SK-N-SH (cell line): Measurements from ENCODE around the gene CREB5. TPM values are rescaled to one million over a fixed set of nuclear protein-coding genes. Genes with fewer than 3 reads are reported as not detected.
A peak's percentile ranks its signal among the peaks of the same experiment; 100 is the strongest.

ENCODE experiments used
- CTCF ChIA-PET: fragments of 300-600, 350-600 bp; formaldehyde crosslinking; extraction: SDS; loops from one replicate; lab custom pipeline; 2021; lab: Yijun Ruan, JAX
- POLR2A ChIA-PET: fragments of 350-600 bp; sonication (Branson Sonifier 250); formaldehyde crosslinking; extraction: SDS; loops from one replicate; lab custom pipeline; 2020; ENCODE audit warnings: antibody characterized with exemption, inconsistent platforms; lab: Yijun Ruan, JAX
- DNase-seq: peaks from one replicate; pipeline ENCODE4 v3.0.0; 2012
- H2AFZ ChIP-seq: fragments of 200-600 bp; sonication (generic); 2 replicates; pipeline ENCODE4 v1.8.1; 2016; ENCODE audit warnings: antibody characterized with exemption, mild to moderate bottlenecking, low read depth
- H3F3A ChIP-seq: fragments of 200-600 bp; sonication (generic); replicated peaks from 2 replicates; pipeline ENCODE3; 2016; ENCODE audit warnings: antibody characterized with exemption, mild to moderate bottlenecking; ENCODE audit not compliant: insufficient read depth
- H3K27ac ChIP-seq, 2 experiments: fragments of 200-500 bp in 1 of 2; fragments of 200-600 bp in 1 of 2; sonication (Bioruptor generic) in 1 of 2; sonication (generic), shearing (Covaris generic) in 1 of 2; 2 replicates each; pipeline versions ENCODE4 v1.5.1 to v1.6.1; 2014 to 2016; ENCODE audit warnings: low read depth in 2 of 2, inconsistent platforms in 1 of 2, low read length in 1 of 2, mild to moderate bottlenecking in 1 of 2, mixed read lengths in 1 of 2
- H3K27me3 ChIP-seq: fragments of 200-600 bp; sonication (generic), shearing (Covaris generic); 2 replicates; pipeline ENCODE4 v1.6.1; 2016; ENCODE audit warnings: mixed run types; ENCODE audit not compliant: insufficient read depth
- H3K36me3 ChIP-seq, 2 experiments: fragments of 200-500 bp in 1 of 2; fragments of 200-600 bp in 1 of 2; sonication (Bioruptor generic) in 1 of 2; sonication (generic) in 1 of 2; replicated peaks in 1 of 2; 2 replicates each; pipeline versions ENCODE3 to v1.5.1; 2014 to 2016; ENCODE audit warnings: low read length in 1 of 2, mild to moderate bottlenecking in 1 of 2; ENCODE audit not compliant: insufficient read depth in 2 of 2, control insufficient read depth in 1 of 2
- H3K4me1 ChIP-seq, 2 experiments: fragments of 200-500 bp in 1 of 2; fragments of 200-600 bp in 1 of 2; sonication (Bioruptor generic) in 1 of 2; sonication (generic), shearing (Covaris generic) in 1 of 2; 2 replicates each; pipeline versions ENCODE4 v1.5.1 to v1.6.1; 2014 to 2016; ENCODE audit warnings: low read depth in 1 of 2, low read length in 1 of 2, mixed run types in 1 of 2; ENCODE audit not compliant: insufficient read depth in 2 of 2, control insufficient read depth in 1 of 2
- H3K4me2 ChIP-seq: fragments of 200-600 bp; sonication (generic), shearing (Covaris generic); 2 replicates; pipeline ENCODE4 v1.6.1; 2017; ENCODE audit warnings: mixed run types
- H3K4me3 ChIP-seq, 2 experiments: fragments of 200-500 bp in 1 of 2; fragments of 200-600 bp in 1 of 2; sonication (Bioruptor generic) in 1 of 2; sonication (generic), shearing (Covaris generic) in 1 of 2; 2 replicates each; pipeline versions ENCODE4 v1.5.1 to v1.8.1; 2014 to 2016; ENCODE audit warnings: low read depth in 2 of 2, inconsistent platforms in 1 of 2, low read length in 1 of 2, mild to moderate bottlenecking in 1 of 2, mixed read lengths in 1 of 2, moderate library complexity in 1 of 2
- H3K79me2 ChIP-seq: fragments of 200-600 bp; sonication (generic); 2 replicates; pipeline ENCODE4 v1.8.1; 2017; ENCODE audit warnings: mild to moderate bottlenecking; ENCODE audit not compliant: insufficient read depth
- H3K9ac ChIP-seq: fragments of 200-600 bp; sonication (generic); 2 replicates; pipeline ENCODE4 v1.6.1; 2017; ENCODE audit warnings: mixed run types
- H3K9me2 ChIP-seq: fragments of 200-600 bp; sonication (generic); 2 replicates; pipeline ENCODE4 v1.6.1; 2017; ENCODE audit warnings: mixed run types
- H3K9me3 ChIP-seq: fragments of 200-600 bp; sonication (generic); 2 replicates; pipeline ENCODE4 v1.6.1; 2017; ENCODE audit warnings: mixed run types, mild to moderate bottlenecking, moderate library complexity
- H4K20me1 ChIP-seq: fragments of 200-600 bp; sonication (generic); 2 replicates; pipeline ENCODE4 v1.6.1; 2017; ENCODE audit warnings: mild to moderate bottlenecking, mixed run types; ENCODE audit not compliant: insufficient read depth
- EP300 ChIP-seq, 2 experiments: IDR thresholded peaks; 2 replicates each; pipeline versions ENCODE4 v1.4.0 to v1.6.1; 2012; ENCODE audit warnings: borderline replicate concordance in 1 of 2, low read depth in 1 of 2, low read length in 1 of 2
- EZH2phosphoT487 ChIP-seq: fragments of 200-600 bp; sonication (generic); IDR thresholded peaks from 2 replicates; pipeline ENCODE4 v1.6.1; 2017; ENCODE audit warnings: low read depth, mixed run types, mild to moderate bottlenecking, antibody characterized with exemption, moderate library complexity, borderline replicate concordance
- FOXM1 ChIP-seq: IDR thresholded peaks from 2 replicates; pipeline ENCODE4 v1.4.0; 2012; ENCODE audit warnings: low read depth, mild to moderate bottlenecking
- GABPA ChIP-seq: IDR thresholded peaks from 2 replicates; pipeline ENCODE4 v1.4.0; 2012; ENCODE audit warnings: low read depth, mild to moderate bottlenecking
- JUND ChIP-seq: IDR thresholded peaks from 2 replicates; pipeline ENCODE4 v1.4.0; 2012
- MEF2A ChIP-seq: IDR thresholded peaks from 2 replicates; pipeline ENCODE4 v1.4.0; 2012; ENCODE audit warnings: low read depth, borderline replicate concordance
- NFIC ChIP-seq: IDR thresholded peaks from 2 replicates; pipeline ENCODE4 v1.4.0; 2012; ENCODE audit warnings: borderline replicate concordance
- POLR2AphosphoS5 ChIP-seq: IDR thresholded peaks from 2 replicates; pipeline ENCODE4 v1.6.1; 2012; ENCODE audit warnings: low read depth, low read length
- RAD21 ChIP-seq: IDR thresholded peaks from 2 replicates; pipeline ENCODE4 v1.6.1; 2012; ENCODE audit warnings: mild to moderate bottlenecking, low read length
- RCOR1 ChIP-seq: fragments of 150-350 bp; IDR thresholded peaks from 2 replicates; pipeline ENCODE4 v1.6.1; 2017; ENCODE audit warnings: antibody characterized with exemption, low read length
- RFX5 ChIP-seq: IDR thresholded peaks from 2 replicates; pipeline ENCODE4 v1.6.1; 2012; ENCODE audit warnings: mild to moderate bottlenecking, improper control_type of control experiment, low read length
- TCF12 ChIP-seq: IDR thresholded peaks from 2 replicates; pipeline ENCODE4 v1.4.0; 2012
- USF2 ChIP-seq: fragments of 150-350 bp; IDR thresholded peaks from 2 replicates; pipeline ENCODE4 v1.6.1; 2017; ENCODE audit warnings: antibody characterized with exemption, low read length, low read depth, borderline replicate concordance
- WGBS: methylation state at CpG from one replicate; pipeline ENCODE4 v1.1.6; 2017; ENCODE audit warnings: low lambda C conversion rate; 5-methylcytosine and 5-hydroxymethylcytosine counted together
- polyA plus RNA-seq, 3 experiments: library from polyadenylated mRNA; depleted of rRNA; stranded (reverse); fragments of >200 nt; gene quantifications; 2 replicates each; pipeline ENCODE4 v1.2.3, GENCODE V29; 2012
- TF ChIP-seq, protein P1 (sequence below): IDR thresholded peaks from 2 replicates; pipeline ENCODE4 v1.4.0; 2012; ENCODE audit warnings: low read depth, borderline replicate concordance

Gene CREB5
- polyA plus RNA-seq, 1 of the 3 experiments (the other 2 are of a cell fraction) = 19.3 TPM

GRCh38 chr7:28528899-28529298, 116.6 kb downstream of the CREB5 start:
- Histone ChIP-seq H3K4me1 (peaks cover 0 to 4% of the 10 kb centered on the region in 2 experiments; a peak in 1 of 4 replicates), H3K9me2 (no peaks in the 10 kb centered on the region), H2AFZ (no peak overlapping the region), H3K27ac (no peak overlapping the region), H3K9me3 (no peaks in the 10 kb centered on the region), H3K4me3 (no peak overlapping the region)
- POLR2A ChIA-PET = no interaction called here
- peak; percentile 40; the same call in 1 of the 2 replicates for TF ChIP-seq RCOR1
- no peak for TF ChIP-seq USF2
- TF ChIP-seq, all 33 proteins: peak for 1
- no peaks in the 10 kb centered on the region for H3K79me2 ChIP-seq
- no peak overlapping the region for H3K4me2 ChIP-seq
- no peaks in the 10 kb centered on the region for H3K27me3 ChIP-seq
- H3F3A ChIP-seq = no peaks in the 10 kb centered on the region
- no peaks in the 10 kb centered on the region for H3K36me3 ChIP-seq
- CTCF ChIA-PET = interaction anchor here (0.7 to 1.9 kb wide), 6 partner anchors 26 to 325 kb away, joined by 3 to 5 read pairs (median 4); no protein-coding TSS in a partner anchor
- no peak overlapping the region for H3K9ac ChIP-seq
- no peak for DNase-seq
- H4K20me1 ChIP-seq = no peaks in the 10 kb centered on the region
- 46% methylated on average over 2 of the region's 2 CpGs for WGBS

- peaks cover 0 to 6% of the 10 kb centered on the region in 2 experiments; a peak in 1 of 4 replicates for H3K4me1 ChIP-seq
- no peaks in the 10 kb centered on the region for H3K79me2 ChIP-seq
- H3K4me2 ChIP-seq = no peak overlapping the region
- H3K4me3 ChIP-seq = no peak overlapping the region
- TF ChIP-seq, protein P1, sequence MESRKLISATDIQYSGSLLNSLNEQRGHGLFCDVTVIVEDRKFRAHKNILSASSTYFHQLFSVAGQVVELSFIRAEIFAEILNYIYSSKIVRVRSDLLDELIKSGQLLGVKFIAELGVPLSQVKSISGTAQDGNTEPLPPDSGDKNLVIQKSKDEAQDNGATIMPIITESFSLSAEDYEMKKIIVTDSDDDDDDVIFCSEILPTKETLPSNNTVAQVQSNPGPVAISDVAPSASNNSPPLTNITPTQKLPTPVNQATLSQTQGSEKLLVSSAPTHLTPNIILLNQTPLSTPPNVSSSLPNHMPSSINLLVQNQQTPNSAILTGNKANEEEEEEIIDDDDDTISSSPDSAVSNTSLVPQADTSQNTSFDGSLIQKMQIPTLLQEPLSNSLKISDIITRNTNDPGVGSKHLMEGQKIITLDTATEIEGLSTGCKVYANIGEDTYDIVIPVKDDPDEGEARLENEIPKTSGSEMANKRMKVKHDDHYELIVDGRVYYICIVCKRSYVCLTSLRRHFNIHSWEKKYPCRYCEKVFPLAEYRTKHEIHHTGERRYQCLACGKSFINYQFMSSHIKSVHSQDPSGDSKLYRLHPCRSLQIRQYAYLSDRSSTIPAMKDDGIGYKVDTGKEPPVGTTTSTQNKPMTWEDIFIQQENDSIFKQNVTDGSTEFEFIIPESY = no peak
- TF ChIP-seq RCOR1 = no peak
- no peak for TF ChIP-seq RAD21
- no peak for TF ChIP-seq GABPA
- TF ChIP-seq JUND = no peak
- no peak for TF ChIP-seq RFX5
- no peak for TF ChIP-seq MEF2A
- TF ChIP-seq TCF12 = no peak
- TF ChIP-seq FOXM1 = no peak
- no peak for TF ChIP-seq POLR2AphosphoS5
- no peak for TF ChIP-seq NFIC
- no peak for TF ChIP-seq EZH2phosphoT487
- TF ChIP-seq EP300 (IDR thresholded peaks at IDR 0.05; ENCODE audit: borderline replicate concordance in 1 of 2, low read depth in 1 of 2, low read length in 1 of 2) = no peak
- TF ChIP-seq, all 33 proteins: peak for 0
- Histone ChIP-seq H3K9ac (no peak overlapping the region), H4K20me1 (no peaks in the 10 kb centered on the region), H3K9me2 (no peaks in the 10 kb centered on the region), H3F3A (no peaks in the 10 kb centered on the region), H3K36me3 (no peaks in the 10 kb centered on the region), H3K27me3 (no peaks in the 10 kb centered on the region), H3K27ac (no peak overlapping the region), H2AFZ (no peak overlapping the region), H3K9me3 (no peaks in the 10 kb centered on the region)
- ChIA-PET POLR2A (interaction anchor here (0.6 kb wide), 1 partner anchor 272 kb away, joined by 3 read pairs; no protein-coding TSS in a partner anchor), CTCF (interaction anchor here (0.7 to 1.9 kb wide), 9 partner anchors 14 to 392 kb away, joined by 3 to 5 read pairs (median 4); no protein-coding TSS in a partner anchor)
- no peak for DNase-seq
- WGBS = 61% methylated on average over 2 of the region's 2 CpGs
Observed at GRCh38 chr7:28529755-28530154, 117.4 kb downstream of the CREB5 start.
